A673 (cell line): Measurements from ENCODE around the gene WDR54.

ENCODE experiments used
- CTCF ChIP-seq: fragments of 300-800, 200-600 bp; sonication (generic); conservative IDR thresholded peaks from 2 replicates; pipeline ENCODE4 v1.5.1; 2017; ENCODE audit warnings: low read depth, mild to moderate bottlenecking, antibody characterized with exemption, low read length, moderate library complexity, mixed read lengths
- EZH2 ChIP-seq: fragments of 200-600 bp; sonication (generic); IDR thresholded peaks from 2 replicates; pipeline ENCODE4 v1.6.1; 2017; ENCODE audit warnings: borderline replicate concordance, low read depth, mild to moderate bottlenecking, mixed read lengths, antibody characterized with exemption, low read length; ENCODE audit not compliant: poor library complexity, severe bottlenecking

GRCh38 chr2:74399785-74400184 is 21.7 kb upstream of the WDR54 start:
- peak; percentile 57 for TF ChIP-seq CTCF
- TF ChIP-seq EZH2 = no peak
